MM.1S (cell line): ENCODE results near the gene TMEM51.

Source experiments
- DNase-seq: peaks from one replicate; pipeline ENCODE4 v3.0.0-alpha.2; 2015
- H2AFZ ChIP-seq: fragments of 300-600 bp; sonication (generic); 2 replicates; pipeline ENCODE4 v1.6.0; 2016; ENCODE audit warnings: antibody characterized with exemption, low read length
- H3F3A ChIP-seq: fragments of 300-600 bp; sonication (generic); 2 replicates; pipeline ENCODE4 v1.6.1; 2016; ENCODE audit warnings: mild to moderate bottlenecking, antibody characterized with exemption, low read length, moderate library complexity, mixed read lengths; ENCODE audit not compliant: insufficient read depth
- H3K27ac ChIP-seq: fragments of 300-600 bp; sonication (generic); 2 replicates; pipeline ENCODE4 v1.5.1; 2016; ENCODE audit warnings: mild to moderate bottlenecking, low read length
- H3K27me3 ChIP-seq: fragments of 300-600 bp; sonication (generic); replicated peaks from 2 replicates; pipeline ENCODE4 v1.6.0; 2016; ENCODE audit warnings: low read length; ENCODE audit not compliant: insufficient read depth
- H3K36me3 ChIP-seq: fragments of 300-600 bp; sonication (generic); replicated peaks from 2 replicates; pipeline ENCODE4 v1.6.1; 2016; ENCODE audit warnings: mild to moderate bottlenecking, low read length, mixed read lengths; ENCODE audit not compliant: insufficient read depth
- H3K4me1 ChIP-seq: fragments of 300-600 bp; sonication (generic); 2 replicates; pipeline ENCODE4 v1.6.1; 2016; ENCODE audit warnings: low read length, mixed read lengths
- H3K4me2 ChIP-seq: fragments of 300-600 bp; sonication (generic); 2 replicates; pipeline ENCODE4 v1.6.0; 2016; ENCODE audit warnings: low read depth, low read length
- H3K4me3 ChIP-seq: fragments of 300-600 bp; sonication (generic); 2 replicates; pipeline ENCODE4 v1.5.1; 2016; ENCODE audit warnings: low read length, mixed read lengths
- H3K79me2 ChIP-seq: fragments of 300-600 bp; sonication (generic); 2 replicates; pipeline ENCODE4 v1.6.1; 2016; ENCODE audit warnings: mixed run types, low read length, mixed read lengths
- H3K9ac ChIP-seq: fragments of 300-600 bp; sonication (generic); 2 replicates; pipeline ENCODE4 v1.6.1; 2016; ENCODE audit warnings: low read length, mixed read lengths
- H3K9me2 ChIP-seq: fragments of 300-600 bp; sonication (generic); replicated peaks from 2 replicates; pipeline ENCODE4 v1.6.1; 2016; ENCODE audit warnings: mild to moderate bottlenecking, low read length, mixed read lengths; ENCODE audit not compliant: insufficient read depth
- H3K9me3 ChIP-seq: fragments of 300-600 bp; sonication (generic); replicated peaks from 2 replicates; pipeline ENCODE4 v1.6.1; 2016; ENCODE audit warnings: mild to moderate bottlenecking, low read length, mixed read lengths; ENCODE audit not compliant: insufficient read depth
- H4K20me1 ChIP-seq: fragments of 300-600 bp; sonication (generic); 2 replicates; pipeline ENCODE4 v1.6.1; 2016; ENCODE audit warnings: mild to moderate bottlenecking, low read length, moderate library complexity, mixed read lengths; ENCODE audit not compliant: insufficient read depth
- EZH2 ChIP-seq: fragments of 300-600 bp; sonication (generic); optimal IDR thresholded peaks from 2 replicates; pipeline ENCODE3; 2017; ENCODE audit warnings: low read depth, mild to moderate bottlenecking, antibody characterized with exemption, low read length, mixed read lengths
- EZH2phosphoT487 ChIP-seq: fragments of 300-600 bp; sonication (generic); IDR thresholded peaks from 2 replicates; pipeline ENCODE4 v1.6.1; 2018; ENCODE audit warnings: antibody characterized with exemption, low read length
- TF ChIP-seq, protein P1 (sequence below): fragments of 300-600 bp; sonication (generic); IDR thresholded peaks from 2 replicates; pipeline ENCODE4 v1.5.1; 2016; ENCODE audit warnings: antibody characterized with exemption, low read length, mixed read lengths

Gene TMEM51

DNA sequence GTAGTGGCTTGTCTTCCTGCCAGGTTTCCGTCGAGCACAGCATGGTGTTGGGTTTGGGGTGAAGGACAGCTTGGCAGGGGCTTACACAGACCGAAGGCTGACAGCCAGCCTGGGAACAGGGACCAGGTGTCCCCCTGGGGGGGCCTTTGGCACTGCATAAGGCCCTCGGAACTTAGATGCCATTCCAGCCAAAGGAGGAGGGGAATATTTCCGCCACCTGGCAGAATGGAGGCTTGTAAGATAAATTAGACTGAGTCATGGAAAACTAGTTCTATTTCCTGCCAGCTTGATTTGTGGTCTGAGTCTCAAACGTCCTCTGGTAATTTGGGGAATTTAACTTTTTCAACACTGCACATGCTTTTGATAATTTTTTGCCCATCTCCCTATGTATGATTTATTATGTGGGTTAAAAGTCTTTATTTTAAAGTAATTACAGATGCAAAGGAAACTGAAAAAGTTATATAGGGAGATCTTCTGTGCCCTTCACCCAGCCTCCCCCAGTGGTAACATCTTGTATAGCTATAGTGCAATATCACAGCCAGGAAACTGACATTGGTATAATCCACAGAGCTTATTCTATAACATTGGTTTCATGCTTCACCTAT is 11.5 kb upstream of the TMEM51 start:
- H3K27me3 ChIP-seq: no peaks in the 10 kb centered on the region
- no peaks in the 10 kb centered on the region for H3F3A ChIP-seq
- no peaks in the 10 kb centered on the region for H4K20me1 ChIP-seq
- no peaks in the 10 kb centered on the region for H3K36me3 ChIP-seq
- H3K27ac ChIP-seq: no peak overlapping the region
- no peaks in the 10 kb centered on the region for H3K9me3 ChIP-seq
- H3K4me3 ChIP-seq: no peak overlapping the region
- H3K9ac ChIP-seq: no peak overlapping the region
- H3K9me2 ChIP-seq: no peaks in the 10 kb centered on the region
- DNase-seq: no peak
- no peaks in the 10 kb centered on the region for H3K4me1 ChIP-seq
- TF ChIP-seq, protein P1, sequence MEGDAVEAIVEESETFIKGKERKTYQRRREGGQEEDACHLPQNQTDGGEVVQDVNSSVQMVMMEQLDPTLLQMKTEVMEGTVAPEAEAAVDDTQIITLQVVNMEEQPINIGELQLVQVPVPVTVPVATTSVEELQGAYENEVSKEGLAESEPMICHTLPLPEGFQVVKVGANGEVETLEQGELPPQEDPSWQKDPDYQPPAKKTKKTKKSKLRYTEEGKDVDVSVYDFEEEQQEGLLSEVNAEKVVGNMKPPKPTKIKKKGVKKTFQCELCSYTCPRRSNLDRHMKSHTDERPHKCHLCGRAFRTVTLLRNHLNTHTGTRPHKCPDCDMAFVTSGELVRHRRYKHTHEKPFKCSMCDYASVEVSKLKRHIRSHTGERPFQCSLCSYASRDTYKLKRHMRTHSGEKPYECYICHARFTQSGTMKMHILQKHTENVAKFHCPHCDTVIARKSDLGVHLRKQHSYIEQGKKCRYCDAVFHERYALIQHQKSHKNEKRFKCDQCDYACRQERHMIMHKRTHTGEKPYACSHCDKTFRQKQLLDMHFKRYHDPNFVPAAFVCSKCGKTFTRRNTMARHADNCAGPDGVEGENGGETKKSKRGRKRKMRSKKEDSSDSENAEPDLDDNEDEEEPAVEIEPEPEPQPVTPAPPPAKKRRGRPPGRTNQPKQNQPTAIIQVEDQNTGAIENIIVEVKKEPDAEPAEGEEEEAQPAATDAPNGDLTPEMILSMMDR: 0 out of 2 replicates have a peak, but pooled peaks have one; percentile 5
- TF ChIP-seq EZH2: no peak
- H2AFZ ChIP-seq: no peak overlapping the region
- no peaks in the 10 kb centered on the region for H3K79me2 ChIP-seq
- no peak overlapping the region for H3K4me2 ChIP-seq

DNA sequence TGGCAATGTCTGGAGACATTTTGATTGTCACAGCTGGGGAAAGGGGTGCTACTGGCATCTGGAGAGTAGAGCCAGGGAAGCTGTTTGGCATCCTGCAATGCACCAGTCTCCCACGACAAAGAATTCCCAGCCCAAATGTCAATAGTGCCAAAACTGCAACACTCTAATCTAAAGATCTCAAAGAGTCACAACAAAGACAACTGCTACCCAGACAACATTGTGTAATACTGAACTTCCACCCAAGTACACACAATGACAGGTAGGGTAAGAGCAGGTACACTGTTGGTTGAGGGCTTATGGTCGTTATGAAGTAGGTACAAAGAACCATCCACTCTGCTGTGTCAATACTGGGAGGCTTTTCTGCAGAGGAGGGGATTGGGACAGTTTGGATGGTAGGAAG is 8.2 kb upstream of the TMEM51 start:
- Histone ChIP-seq H3K9me3 (no peaks in the 10 kb centered on the region), H3K9me2 (no peaks in the 10 kb centered on the region), H3F3A (no peaks in the 10 kb centered on the region), H3K4me3 (no peak overlapping the region), H3K36me3 (no peaks in the 10 kb centered on the region), H3K4me1 (no peaks in the 10 kb centered on the region), H4K20me1 (no peaks in the 10 kb centered on the region), H3K4me2 (no peak overlapping the region), H3K27ac (no peak overlapping the region), H2AFZ (no peak overlapping the region), H3K9ac (no peak overlapping the region), H3K27me3 (no peaks in the 10 kb centered on the region), H3K79me2 (no peaks in the 10 kb centered on the region)
- DNase-seq: no peak
- TF ChIP-seq EZH2 (no peak), EZH2phosphoT487 (no peak)
- TF ChIP-seq, protein P1: no peak

DNA sequence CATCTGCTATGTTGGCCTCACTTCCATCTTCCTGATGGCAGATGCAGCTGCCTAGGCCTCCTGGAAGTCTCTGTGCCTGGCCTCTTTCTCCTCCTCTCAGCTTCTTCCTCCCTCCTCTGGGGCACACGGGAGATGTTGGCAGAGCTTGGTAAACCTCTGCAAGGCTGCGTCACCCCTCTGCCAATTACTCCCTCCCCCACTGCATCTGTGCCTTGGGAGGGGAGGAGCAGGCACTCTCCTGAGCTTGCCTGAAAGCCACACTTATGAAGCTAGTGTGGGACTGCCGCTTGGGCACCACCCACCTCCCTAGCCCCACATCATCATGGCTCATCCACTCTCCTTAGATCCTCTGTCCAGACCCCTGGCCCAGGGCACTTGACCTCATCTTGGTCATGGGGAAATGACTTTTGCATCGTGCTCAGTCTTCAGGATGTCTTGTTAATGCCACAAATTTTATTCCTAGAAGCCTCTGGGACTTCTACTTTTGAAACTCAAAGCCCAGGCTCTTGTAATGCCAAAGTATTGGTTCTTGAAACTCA is 7.3 kb upstream of the TMEM51 start:
- no peaks in the 10 kb centered on the region for H3K9me2 ChIP-seq
- no peaks in the 10 kb centered on the region for H3K27me3 ChIP-seq
- H3K79me2 ChIP-seq: no peaks in the 10 kb centered on the region
- no peak overlapping the region for H3K4me2 ChIP-seq
- H3K4me1 ChIP-seq: no peaks in the 10 kb centered on the region
- no peak for TF ChIP-seq EZH2phosphoT487
- TF ChIP-seq, protein P1: no peak
- TF ChIP-seq EZH2: no peak
- DNase-seq: no peak
- H2AFZ ChIP-seq: no peak overlapping the region
- H3F3A ChIP-seq: no peaks in the 10 kb centered on the region
- no peak overlapping the region for H3K9ac ChIP-seq
- H3K36me3 ChIP-seq: no peaks in the 10 kb centered on the region
- no peaks in the 10 kb centered on the region for H3K9me3 ChIP-seq
- H4K20me1 ChIP-seq: no peaks in the 10 kb centered on the region
- no peak overlapping the region for H3K4me3 ChIP-seq
- no peak overlapping the region for H3K27ac ChIP-seq
